Adrenal gland (tissue), 12 donors: ENCODE results near the gene DPP10. TPM values are rescaled to one million over a fixed set of nuclear protein-coding genes. Genes with fewer than 3 reads are reported as not detected.

Experiments used
- DNase-seq, 7 donors: peaks; one replicate each; pipeline ENCODE4 v3.0.0-alpha.2; 2019 to 2020
- H3K27ac ChIP-seq, 5 donors: fragments of 200-600 bp; sonication (generic) in 4 of 5; 1 replicate in 3 of 5; 2 replicates in 2 of 5; pipeline versions ENCODE4 v1.5.1 to v1.8.0; 2016 to 2020; ENCODE audit warnings: mild to moderate bottlenecking in 1 of 5
- H3K27me3 ChIP-seq: fragments of 200-600 bp; 2 replicates; pipeline ENCODE4 v1.8.0; 2021
- H3K36me3 ChIP-seq, 2 donors: fragments of 200-600 bp; replicated peaks in 1 of 2; 1 replicate in 1 of 2; 2 replicates in 1 of 2; pipeline versions ENCODE4 v1.5.1 to v1.8.0; 2018 to 2022
- H3K4me1 ChIP-seq, 2 donors: fragments of 200-600 bp; replicated peaks in 1 of 2; 1 replicate in 1 of 2; 2 replicates in 1 of 2; pipeline versions ENCODE4 v1.5.1 to v1.8.0; 2018 to 2021
- H3K4me3 ChIP-seq, 4 donors: fragments of 200-600 bp; sonication (generic) in 3 of 4; one replicate each; pipeline ENCODE4 v1.5.1; 2016 to 2018
- H3K9me3 ChIP-seq, 3 donors: fragments of 200-600 bp; sonication (generic) in 1 of 3; replicated peaks in 1 of 3; 1 replicate in 2 of 3; 2 replicates in 1 of 3; pipeline versions ENCODE4 v1.5.1 to v1.8.0; 2016 to 2021
- POLR2A ChIP-seq, 2 donors: fragments of 450-650 bp; IDR thresholded peaks; one replicate each; pipeline ENCODE4 v1.6.1; 2017; ENCODE audit warnings: antibody characterized with exemption in 2 of 2, mild to moderate bottlenecking in 2 of 2, moderate library complexity in 1 of 2
- WGBS, 4 donors: extraction: QIAGEN DNeasy Blood & Tissue Kit in 2 of 4; methylation state at CpG; one replicate each; pipeline versions ENCODE4 v1.1.5 to v1.1.7; 2013 to 2017; 5-methylcytosine and 5-hydroxymethylcytosine counted together
- intact Hi-C, 2 donors: fragments of 100-400 bp; cut with DNase I; formaldehyde crosslinking; loops; one replicate each; pipeline versions ENCODE4 v1.14.1 to v1.15.0; 2022 to 2023
- polyA plus RNA-seq, 3 donors: library from polyadenylated mRNA; stranded (reverse); fragments of 200-250 nt in 2 of 3; fragments of 350-450 nt in 1 of 3; fragmentation: Illumina TruSeq in 1 of 3; extraction: RNeasy Lipid Tissue Mini Kit (QIAGEN cat#74804) in 1 of 3; gene quantifications; one replicate each; pipeline ENCODE4 v1.2.3, GENCODE V29; 2013 to 2014
- total RNA-seq, 9 donors: library from RNA; depleted of rRNA in 4 of 9; stranded (reverse); fragments of >200 nt in 4 of 9; fragments of 120-200 nt in 1 of 9; fragmentation: NEBNext Ultra II Directional in 1 of 9; extraction: Animal tissue kit (Norgen Biotek cat#: 25700) in 1 of 9; gene quantifications; one replicate each; pipeline versions ENCODE4 v1.1.0 to v1.2.4, GENCODE V29; 2013 to 2023
- TF ChIP-seq, protein P1 (sequence below), 6 experiments: fragments of 450-650 bp in 4 of 6; fragments of 200-600 bp in 2 of 6; sonication (generic) in 1 of 6; IDR thresholded peaks; 1 replicate in 5 of 6; 2 replicates in 1 of 6; pipeline versions ENCODE4 v1.5.1 to v1.8.0; 2016 to 2021; ENCODE audit warnings: antibody characterized with exemption in 6 of 6, mild to moderate bottlenecking in 2 of 6, moderate library complexity in 1 of 6
- donor health status: healthy with polysubstance abuse.
- donor health status: Bipolar disorder and iron deficiency.
- donor health status: DM: yes; HTN: yes; CAD: no.
- donor health status: DM: no; HTN: no; CAD: no.
- donor health status: DM: no; HTN: no; CAD: no.
- donor health status: DM: yes; HTN: yes; CAD: no.

Gene DPP10
- total and polyA plus RNA-seq, 12 donors: 5.2 to 257 (median 32.0) TPM

DNA sequence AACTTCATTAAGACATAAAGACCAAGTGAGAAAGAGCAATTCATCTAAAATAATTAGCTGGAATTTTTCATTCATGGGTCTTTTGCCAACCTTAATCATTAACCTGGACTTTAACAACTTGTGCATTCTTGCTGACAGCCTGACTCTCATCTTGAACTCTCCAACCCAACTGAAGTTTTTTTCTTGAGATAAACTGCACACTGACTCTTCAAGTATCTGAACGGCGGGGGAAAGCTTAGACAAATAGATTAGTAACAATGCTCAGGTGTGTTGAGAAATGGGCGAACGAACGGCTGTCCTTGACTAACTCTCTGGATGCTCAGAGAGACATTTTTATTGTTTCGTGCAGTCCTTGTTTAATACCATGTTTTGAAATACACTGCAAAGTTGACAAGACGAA lies 186.0 kb downstream of the DPP10 start:
- H3K4me1 ChIP-seq: no peaks in the 10 kb centered on the region
- H3K4me3 ChIP-seq: no peak overlapping the region
- DNase-seq: no peak
- WGBS, 4 donors: 56 to 63% (median 60%) methylated on average over 7 of the region's 7 CpGs
- H3K27me3 ChIP-seq: no peaks in the 10 kb centered on the region
- no peak for TF ChIP-seq POLR2A (IDR thresholded peaks at IDR 0.05)
- TF ChIP-seq, protein P1, sequence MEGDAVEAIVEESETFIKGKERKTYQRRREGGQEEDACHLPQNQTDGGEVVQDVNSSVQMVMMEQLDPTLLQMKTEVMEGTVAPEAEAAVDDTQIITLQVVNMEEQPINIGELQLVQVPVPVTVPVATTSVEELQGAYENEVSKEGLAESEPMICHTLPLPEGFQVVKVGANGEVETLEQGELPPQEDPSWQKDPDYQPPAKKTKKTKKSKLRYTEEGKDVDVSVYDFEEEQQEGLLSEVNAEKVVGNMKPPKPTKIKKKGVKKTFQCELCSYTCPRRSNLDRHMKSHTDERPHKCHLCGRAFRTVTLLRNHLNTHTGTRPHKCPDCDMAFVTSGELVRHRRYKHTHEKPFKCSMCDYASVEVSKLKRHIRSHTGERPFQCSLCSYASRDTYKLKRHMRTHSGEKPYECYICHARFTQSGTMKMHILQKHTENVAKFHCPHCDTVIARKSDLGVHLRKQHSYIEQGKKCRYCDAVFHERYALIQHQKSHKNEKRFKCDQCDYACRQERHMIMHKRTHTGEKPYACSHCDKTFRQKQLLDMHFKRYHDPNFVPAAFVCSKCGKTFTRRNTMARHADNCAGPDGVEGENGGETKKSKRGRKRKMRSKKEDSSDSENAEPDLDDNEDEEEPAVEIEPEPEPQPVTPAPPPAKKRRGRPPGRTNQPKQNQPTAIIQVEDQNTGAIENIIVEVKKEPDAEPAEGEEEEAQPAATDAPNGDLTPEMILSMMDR (IDR thresholded peaks at IDR 0.05): no peak
- no peaks in the 10 kb centered on the region for H3K9me3 ChIP-seq
- no peaks in the 10 kb centered on the region for H3K36me3 ChIP-seq
- H3K27ac ChIP-seq: no peak overlapping the region
- intact Hi-C loops: no loop called here

GRCh38 chr2:114631146-114631545 lies 188.7 kb downstream of the DPP10 start:
- no peak overlapping the region for H3K4me3 ChIP-seq
- 53 to 68% (median 59%) methylated on average over 6 of the region's 6 CpGs for WGBS, 4 donors
- TF ChIP-seq, protein P1 (IDR thresholded peaks at IDR 0.05): no peak
- no peaks in the 10 kb centered on the region for H3K36me3 ChIP-seq
- H3K9me3 ChIP-seq: no peaks in the 10 kb centered on the region
- no peaks in the 10 kb centered on the region for H3K27me3 ChIP-seq
- no peaks in the 10 kb centered on the region for H3K4me1 ChIP-seq
- H3K27ac ChIP-seq: no peak overlapping the region
- DNase-seq: no peak
- intact Hi-C loops: no loop called here

- intact Hi-C loops: no loop called here
Observed at GRCh38 chr2:114642166-114642770, 199.8 kb downstream of the DPP10 start.

GRCh38 chr2:114642988-114643553 lies 200.6 kb downstream of the DPP10 start:
- H3K4me1 ChIP-seq: no peaks in the 10 kb centered on the region
- H3K4me3 ChIP-seq: no peak overlapping the region
- 35 to 50% (median 49%) methylated on average over 2 of the region's 2 CpGs for WGBS, 4 donors
- no peak for TF ChIP-seq POLR2A (IDR thresholded peaks at IDR 0.05)
- TF ChIP-seq, protein P1 (IDR thresholded peaks at IDR 0.05): no peak
- no peaks in the 10 kb centered on the region for H3K36me3 ChIP-seq
- H3K9me3 ChIP-seq: no peaks in the 10 kb centered on the region
- intact Hi-C loops: no loop called here
- no peaks in the 10 kb centered on the region for H3K27me3 ChIP-seq
- H3K27ac ChIP-seq: no peak overlapping the region
- DNase-seq: no peak

More at GRCh38 chr2:114642166-114642770, 199.8 kb downstream of the DPP10 start:
- Histone ChIP-seq H3K4me1 (no peaks in the 10 kb centered on the region), H3K27ac (no peak overlapping the region), H3K36me3 (no peaks in the 10 kb centered on the region), H3K4me3 (no peak overlapping the region), H3K27me3 (no peaks in the 10 kb centered on the region), H3K9me3 (no peaks in the 10 kb centered on the region)
- WGBS, 4 donors: 77 to 80% (median 78%) methylated on average over 2 of the region's 2 CpGs
- no peak for TF ChIP-seq POLR2A (IDR thresholded peaks at IDR 0.05)
- TF ChIP-seq, protein P1 (IDR thresholded peaks at IDR 0.05): no peak
- DNase-seq: no peak
